Esophagus (tissue), 2 donors: ENCODE results near the gene MYBPC2. TPM values are rescaled to one million over a fixed set of nuclear protein-coding genes. Genes with fewer than 3 reads are reported as not detected.

Experiments
- H3K27ac ChIP-seq, 2 donors: one replicate each; pipeline ENCODE4 v1.5.1; 2013; ENCODE audit warnings: low read depth in 2 of 2, mild to moderate bottlenecking in 2 of 2, inconsistent platforms in 1 of 2, low read length in 1 of 2, moderate library complexity in 1 of 2
- H3K27me3 ChIP-seq, 2 donors: one replicate each; pipeline ENCODE4 v1.6.1; 2013; ENCODE audit warnings: low read length in 2 of 2, control low read depth in 1 of 2, mild to moderate bottlenecking in 1 of 2; ENCODE audit not compliant: insufficient read depth in 2 of 2, control insufficient read depth in 1 of 2
- H3K36me3 ChIP-seq, 2 donors: one replicate each; pipeline ENCODE4 v1.6.1; 2013; ENCODE audit warnings: low read length in 1 of 2; ENCODE audit not compliant: control insufficient read depth in 2 of 2, insufficient read depth in 2 of 2
- H3K4me1 ChIP-seq, 2 donors: one replicate each; pipeline ENCODE4 v1.6.1; 2013; ENCODE audit warnings: low read length in 1 of 2; ENCODE audit not compliant: control insufficient read depth in 2 of 2, insufficient read depth in 2 of 2
- H3K4me3 ChIP-seq, 2 donors: one replicate each; pipeline ENCODE4 v1.5.1; 2013; ENCODE audit warnings: low read length in 2 of 2, mild to moderate bottlenecking in 2 of 2, low read depth in 1 of 2, moderate library complexity in 1 of 2
- H3K9me3 ChIP-seq, 2 donors: one replicate each; pipeline ENCODE4 v1.6.1; 2013; ENCODE audit warnings: mild to moderate bottlenecking in 2 of 2, low read depth in 1 of 2, low read length in 1 of 2, moderate library complexity in 1 of 2; ENCODE audit not compliant: control insufficient read depth in 2 of 2, insufficient read depth in 1 of 2
- WGBS, 2 donors: extraction: QIAGEN DNeasy Blood & Tissue Kit; methylation state at CpG; one replicate each; pipeline ENCODE4 v1.1.7; 2013; 5-methylcytosine and 5-hydroxymethylcytosine counted together
- polyA plus RNA-seq, 2 donors: library from polyadenylated mRNA; stranded (reverse); fragments of 200-250 nt; gene quantifications; one replicate each; pipeline ENCODE4 v1.2.3, GENCODE V29; 2013
- donor health status: healthy with polysubstance abuse.
- donor health status: Bipolar disorder and iron deficiency.

MYBPC2 gene
- polyA plus RNA-seq, 2 donors: 0.12 TPM; not detected in 1

DNA sequence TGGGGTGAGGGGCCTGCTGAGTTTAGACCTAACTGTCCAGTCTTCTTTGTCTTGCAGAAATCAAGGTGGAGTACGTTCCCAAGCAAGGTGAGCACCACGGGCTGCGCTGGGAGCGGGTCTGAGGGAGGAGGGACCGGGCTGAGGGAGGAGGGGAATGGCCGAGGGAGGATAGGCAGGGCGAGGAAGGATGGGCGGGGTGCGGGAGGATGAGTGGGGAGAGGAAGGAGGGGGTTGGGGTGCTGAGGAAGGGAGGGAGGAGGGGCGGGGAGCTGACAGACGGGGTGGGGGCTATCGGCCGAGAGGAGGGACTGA, 18.5 kb downstream of the MYBPC2 start:
- Histone ChIP-seq H3K27me3 (no peaks in the 10 kb centered on the region), H3K36me3 (no peaks in the 10 kb centered on the region), H3K4me1 (no peaks in the 10 kb centered on the region), H3K9me3 (peaks cover 0 to 3% of the 10 kb centered on the region in 2 donors), H3K4me3 (no peak overlapping the region), H3K27ac (no peak overlapping the region)
- 34 to 42% methylated on average over 9 to 13 of the region's 13 CpGs for WGBS, 2 donors

DNA sequence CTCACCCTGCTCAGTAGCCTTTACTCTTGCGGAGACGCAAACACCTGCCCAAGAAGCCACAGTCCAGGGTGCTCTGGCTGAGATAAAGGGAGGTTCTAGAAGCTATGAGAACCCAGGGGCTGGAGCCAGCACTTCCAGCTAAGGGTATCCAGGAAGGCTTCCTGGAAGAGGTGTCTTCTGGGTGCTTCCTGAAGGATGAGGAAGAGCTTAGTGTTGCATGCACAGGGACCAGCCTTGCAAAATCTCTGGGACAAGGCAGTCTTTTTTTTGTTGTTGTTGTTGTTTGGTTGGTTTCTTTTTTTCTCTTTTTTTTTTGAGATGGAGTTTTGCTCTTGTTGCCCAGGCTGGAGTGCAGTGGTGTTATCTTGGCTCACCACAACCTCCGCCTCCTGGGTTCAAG, 20.6 kb downstream of the MYBPC2 start:
- Histone ChIP-seq H3K4me1 (no peaks in the 10 kb centered on the region), H3K27me3 (no peaks in the 10 kb centered on the region), H3K4me3 (no peak overlapping the region), H3K27ac (no peak overlapping the region), H3K36me3 (no peaks in the 10 kb centered on the region), H3K9me3 (no peaks in the 10 kb centered on the region)
- WGBS, 2 donors: 95 to 96% methylated on average over 2 to 3 of the region's 3 CpGs

DNA sequence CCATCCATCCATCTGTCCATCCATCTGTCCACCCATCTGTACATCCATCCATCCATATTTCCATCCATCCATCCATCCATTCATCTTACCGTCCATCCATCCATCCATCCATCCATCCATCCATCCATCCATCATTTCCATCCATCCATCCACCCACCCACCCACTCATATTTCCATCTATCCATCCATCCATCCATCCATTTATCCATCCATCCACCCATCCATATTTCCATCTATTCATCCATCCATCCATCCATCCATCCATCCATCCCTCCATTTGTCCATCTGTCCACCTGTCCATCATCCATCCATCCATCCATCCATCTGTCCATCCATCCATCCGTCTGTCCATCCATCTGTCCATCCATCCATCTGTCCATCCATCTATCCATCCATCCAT, 23.3 kb downstream of the MYBPC2 start:
- Histone ChIP-seq H3K27me3 (no peaks in the 10 kb centered on the region), H3K9me3 (no peaks in the 10 kb centered on the region)
- 79 to 82% methylated on average over 2 of the region's 2 CpGs for WGBS, 2 donors

GRCh38 chr19:50457300-50457699, 24.6 kb downstream of the MYBPC2 start:
- Histone ChIP-seq H3K4me1 (no peaks in the 10 kb centered on the region), H3K36me3 (no peaks in the 10 kb centered on the region), H3K4me3 (no peak overlapping the region), H3K9me3 (no peaks in the 10 kb centered on the region), H3K27me3 (no peaks in the 10 kb centered on the region), H3K27ac (no peak overlapping the region)
- WGBS, 2 donors: 83 to 88% methylated on average over 5 of the region's 5 CpGs

More for the DNA sequence above, 23.3 kb downstream of the MYBPC2 start:
- Histone ChIP-seq H3K4me3 (no peak overlapping the region), H3K36me3 (no peaks in the 10 kb centered on the region), H3K27ac (no peak overlapping the region), H3K4me1 (no peaks in the 10 kb centered on the region)

DNA sequence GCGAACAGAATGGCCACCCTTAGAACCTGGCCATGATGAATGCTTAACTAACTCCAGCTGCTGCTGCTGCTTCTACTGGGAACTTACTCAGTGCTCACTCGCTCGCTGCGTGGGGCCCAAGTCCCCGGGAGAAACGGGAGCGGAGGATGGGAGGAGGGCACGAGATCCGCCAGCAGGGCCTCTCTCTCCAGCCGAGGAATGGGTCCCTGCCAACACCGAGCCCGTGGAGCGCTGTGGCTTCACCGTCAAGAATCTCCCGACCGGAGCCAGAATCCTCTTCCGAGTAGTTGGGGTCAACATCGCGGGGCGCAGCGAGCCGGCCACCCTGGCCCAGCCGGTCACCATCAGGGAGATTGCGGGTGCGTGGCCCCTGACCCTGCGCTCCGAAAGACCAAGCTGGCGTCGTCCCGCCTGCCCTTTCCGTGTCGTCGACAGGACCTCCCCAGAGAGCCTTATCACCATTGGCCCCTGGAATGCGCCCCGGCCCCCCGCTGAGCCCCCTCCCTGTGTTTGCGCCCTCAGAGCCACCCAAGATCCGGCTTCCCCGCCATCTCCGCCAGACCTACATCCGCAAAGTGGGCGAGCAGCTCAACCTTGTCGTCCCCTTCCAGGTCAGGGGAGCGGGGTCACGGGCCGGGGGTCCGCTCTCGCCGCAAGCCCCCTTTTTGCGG, 25.8 kb downstream of the MYBPC2 start:
- Histone ChIP-seq H3K4me3 (no peak overlapping the region), H3K27me3 (no peaks in the 10 kb centered on the region), H3K9me3 (no peaks in the 10 kb centered on the region), H3K27ac (no peak overlapping the region), H3K36me3 (no peaks in the 10 kb centered on the region), H3K4me1 (no peaks in the 10 kb centered on the region)
- WGBS, 2 donors: 37 to 42% methylated on average over 49 to 50 of the region's 50 CpGs

- no peak overlapping the region for H3K4me3 ChIP-seq
- H3K27ac ChIP-seq: no peak overlapping the region
- WGBS, 2 donors: 55 to 58% methylated on average over 32 of the region's 32 CpGs
- H3K9me3 ChIP-seq: no peaks in the 10 kb centered on the region
- H3K4me1 ChIP-seq: no peaks in the 10 kb centered on the region
- H3K27me3 ChIP-seq: no peaks in the 10 kb centered on the region
- H3K36me3 ChIP-seq: no peaks in the 10 kb centered on the region
Measured at GRCh38 chr19:50459067-50459456, 26.4 kb downstream of the MYBPC2 start.

DNA sequence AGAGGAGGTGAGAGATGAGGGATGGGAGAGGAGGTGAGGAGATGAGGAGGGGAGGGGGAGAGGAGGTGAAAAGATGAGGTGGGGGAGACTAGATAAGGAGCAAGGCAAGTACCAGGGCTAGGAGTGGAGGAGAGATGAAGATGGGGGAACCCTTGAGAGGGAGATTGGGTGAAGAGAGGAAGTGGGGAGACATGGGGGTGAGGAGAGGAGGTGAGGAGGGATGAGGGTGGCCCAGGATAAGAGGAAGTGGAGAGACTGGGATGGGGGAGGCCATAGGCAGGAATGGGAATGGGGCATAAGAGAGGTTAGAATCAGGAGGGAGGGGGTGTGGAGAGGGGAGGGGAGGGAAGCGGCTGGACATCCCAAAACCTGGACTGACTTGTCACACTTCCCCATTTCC, 26.9 kb downstream of the MYBPC2 start:
- H3K9me3 ChIP-seq: no peaks in the 10 kb centered on the region
- H3K36me3 ChIP-seq: no peaks in the 10 kb centered on the region
- no peak overlapping the region for H3K27ac ChIP-seq
- WGBS, 2 donors: 44 to 53% methylated on average over 1 of the region's 1 CpG
- H3K27me3 ChIP-seq: no peaks in the 10 kb centered on the region
- H3K4me3 ChIP-seq: no peak overlapping the region
- H3K4me1 ChIP-seq: no peaks in the 10 kb centered on the region

DNA sequence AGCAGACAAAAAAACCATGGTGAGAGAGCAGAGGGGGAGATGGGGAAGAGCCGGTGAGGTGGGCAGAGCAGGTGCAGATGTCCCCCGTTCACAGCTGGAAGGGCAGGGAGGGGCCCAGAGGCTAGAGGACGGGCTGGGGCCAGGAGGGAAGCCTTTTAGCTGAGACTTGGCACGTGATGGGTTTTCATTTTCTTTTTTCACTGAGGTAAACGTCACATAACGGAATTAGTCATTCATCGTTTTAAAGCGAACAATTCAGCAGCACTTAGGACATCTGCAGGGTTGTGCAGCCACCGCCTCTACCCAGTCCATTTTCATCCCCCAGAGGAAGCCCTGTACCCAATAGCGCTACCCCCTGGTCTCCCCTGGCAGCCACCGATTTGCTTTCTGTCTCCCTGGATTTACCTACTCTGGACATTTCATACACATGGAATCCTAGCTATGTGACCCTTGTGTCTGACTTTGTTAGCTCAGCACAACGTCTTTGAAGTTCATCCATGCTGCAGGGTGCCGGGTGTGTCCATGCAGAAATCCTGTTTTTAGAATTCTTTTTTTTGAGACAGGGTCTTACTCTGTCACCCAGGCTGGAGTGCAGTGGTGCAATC, 27.6 kb downstream of the MYBPC2 start:
- Histone ChIP-seq H3K4me3 (no peak overlapping the region), H3K27ac (no peak overlapping the region), H3K4me1 (no peaks in the 10 kb centered on the region), H3K27me3 (no peaks in the 10 kb centered on the region), H3K36me3 (no peaks in the 10 kb centered on the region), H3K9me3 (no peaks in the 10 kb centered on the region)
- WGBS, 2 donors: 19 to 30% methylated on average over 13 of the region's 13 CpGs

- WGBS, 2 donors: 25 to 29% methylated on average over 28 of the region's 28 CpGs
- no peaks in the 10 kb centered on the region for H3K36me3 ChIP-seq
- H3K4me3 ChIP-seq: no peak overlapping the region
- peaks cover 0 to 2% of the 10 kb centered on the region in 2 donors for H3K4me1 ChIP-seq
- no peak overlapping the region for H3K27ac ChIP-seq
- no peaks in the 10 kb centered on the region for H3K27me3 ChIP-seq
- no peaks in the 10 kb centered on the region for H3K9me3 ChIP-seq
Measured at GRCh38 chr19:50461066-50461875, 28.6 kb downstream of the MYBPC2 start.
